Esophagus mucosa (tissue), 1 donor: ENCODE results near the gene CWC22. TPM values are rescaled to one million over a fixed set of nuclear protein-coding genes. Genes with fewer than 3 reads are reported as not detected.
"Not testable (repeated sequence)": the region's sequence is repeated elsewhere in the genome, so short reads cannot be mapped to it uniquely, and the experiment has no call there.

Experiments used
- ATAC-seq: fragments of 200-7000 bp; cut with Tn5 transposase; one replicate; pipeline ENCODE4 v1.9.1; 2020
- total RNA-seq: library from RNA; stranded (reverse); gene quantifications from one replicate; pipeline ENCODE4 v1.2.4, GENCODE V29; 2023
- donor health status: DM: yes; HTN: yes; CAD: no.

CWC22 gene
- total RNA-seq, 1 donor from 2014 or later = 11.1 TPM

- ATAC-seq = no peak
Observed at GRCh38 chr2:180003073-180003472, 4.0 kb downstream of the CWC22 start.

GRCh38 chr2:180002198-180002770 lies 4.8 kb downstream of the CWC22 start:
- no peak for ATAC-seq

DNA sequence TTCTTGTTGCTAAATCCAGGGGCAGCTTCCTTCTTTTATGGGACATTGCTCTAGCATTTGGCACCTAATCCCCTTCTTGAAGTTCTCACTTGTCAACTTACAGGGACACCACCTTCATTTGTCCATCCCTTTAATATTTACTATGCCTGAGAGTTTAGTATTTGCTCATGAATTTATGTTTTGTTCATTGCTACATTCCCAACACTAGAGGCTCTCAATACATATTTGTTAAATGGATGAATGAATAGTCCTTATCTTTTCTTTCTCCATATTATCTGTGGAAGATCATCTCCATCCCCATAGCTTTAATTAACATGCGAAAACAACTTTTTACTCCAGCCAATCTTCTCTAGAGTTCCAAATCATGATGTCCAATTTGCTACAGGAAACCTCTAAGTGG lies 5.4 kb downstream of the CWC22 start:
- ATAC-seq = no peak

GRCh38 chr2:180000434-180000833 lies 6.7 kb downstream of the CWC22 start:
- no peak for ATAC-seq

DNA sequence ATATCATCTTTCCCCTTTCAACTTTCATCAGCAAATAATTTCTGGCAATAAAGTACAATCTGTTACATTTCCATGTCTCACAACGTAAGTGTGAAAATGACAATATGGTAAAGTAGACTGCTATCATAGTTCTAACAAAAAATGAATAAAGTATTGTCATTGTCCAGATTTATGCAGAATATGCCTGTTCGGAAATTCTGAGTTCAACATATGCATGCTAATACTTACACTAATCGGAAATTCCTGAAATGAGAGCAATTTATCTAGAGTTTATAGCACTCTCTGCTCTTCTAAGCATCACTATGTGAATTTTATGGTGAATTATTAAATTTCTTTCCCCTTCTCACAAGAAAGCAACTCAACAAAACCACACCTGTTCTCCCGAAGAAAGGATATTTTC lies 8.1 kb downstream of the CWC22 start:
- ATAC-seq = no peak

DNA sequence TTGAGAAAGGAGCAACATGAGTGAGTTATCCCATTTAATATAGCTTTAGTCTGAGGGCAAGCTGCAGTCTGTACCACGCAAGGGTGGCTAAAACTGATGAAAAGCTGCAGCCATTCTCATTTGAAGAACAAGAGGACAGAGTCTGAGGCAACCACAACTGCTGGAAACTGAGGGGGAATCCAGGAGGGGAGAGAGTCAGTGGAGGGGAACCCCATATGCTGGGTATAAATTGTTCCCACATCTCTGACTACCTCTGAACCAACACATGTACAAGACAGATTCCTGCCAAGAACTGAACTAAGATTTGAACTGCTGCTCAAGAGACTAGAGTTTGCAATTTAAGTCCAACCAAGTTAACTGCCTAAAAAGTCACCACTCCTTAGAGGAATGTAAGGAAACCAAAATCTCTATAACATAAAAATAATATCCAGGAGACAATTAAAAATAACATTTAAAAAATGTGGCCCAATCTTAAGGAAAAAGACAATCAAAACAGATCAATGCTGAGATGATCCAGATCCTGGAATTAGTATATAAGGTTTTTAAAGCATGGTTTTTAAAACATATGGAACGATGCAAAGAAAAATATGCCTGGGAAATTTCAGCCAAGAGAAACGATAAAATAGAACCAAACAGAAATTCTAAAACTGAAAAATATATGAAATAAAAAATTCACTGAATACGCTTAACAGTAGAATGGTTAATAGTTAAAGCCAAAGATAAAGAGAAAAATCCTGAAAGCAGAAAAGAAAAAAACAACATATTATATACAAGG lies 11.2 kb downstream of the CWC22 start:
- ATAC-seq = no peak

GRCh38 chr2:179991344-179991743 lies 15.8 kb downstream of the CWC22 start:
- no peak for ATAC-seq

- ATAC-seq = no peak
Observed at GRCh38 chr2:179990676-179991317, 16.3 kb downstream of the CWC22 start.

DNA sequence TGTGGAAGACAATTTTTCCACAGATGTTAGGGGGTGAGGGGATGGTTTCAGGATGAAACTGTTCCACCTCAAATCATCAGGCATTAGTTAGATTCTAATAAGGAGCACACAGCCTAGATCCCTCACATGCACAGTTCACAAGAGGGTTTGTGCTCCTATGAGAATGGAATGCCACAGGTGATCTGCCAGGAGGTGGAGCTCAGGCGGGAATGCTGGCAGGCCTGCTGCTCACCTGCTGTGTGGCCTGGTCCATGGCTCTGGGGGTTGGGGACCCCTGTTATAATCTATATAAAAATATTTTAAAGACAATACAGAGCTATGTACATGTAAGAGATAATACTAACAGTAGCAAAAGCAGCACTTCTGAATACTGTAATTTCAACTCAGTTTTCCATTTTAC lies 19.2 kb downstream of the CWC22 start:
- no peak for ATAC-seq

DNA sequence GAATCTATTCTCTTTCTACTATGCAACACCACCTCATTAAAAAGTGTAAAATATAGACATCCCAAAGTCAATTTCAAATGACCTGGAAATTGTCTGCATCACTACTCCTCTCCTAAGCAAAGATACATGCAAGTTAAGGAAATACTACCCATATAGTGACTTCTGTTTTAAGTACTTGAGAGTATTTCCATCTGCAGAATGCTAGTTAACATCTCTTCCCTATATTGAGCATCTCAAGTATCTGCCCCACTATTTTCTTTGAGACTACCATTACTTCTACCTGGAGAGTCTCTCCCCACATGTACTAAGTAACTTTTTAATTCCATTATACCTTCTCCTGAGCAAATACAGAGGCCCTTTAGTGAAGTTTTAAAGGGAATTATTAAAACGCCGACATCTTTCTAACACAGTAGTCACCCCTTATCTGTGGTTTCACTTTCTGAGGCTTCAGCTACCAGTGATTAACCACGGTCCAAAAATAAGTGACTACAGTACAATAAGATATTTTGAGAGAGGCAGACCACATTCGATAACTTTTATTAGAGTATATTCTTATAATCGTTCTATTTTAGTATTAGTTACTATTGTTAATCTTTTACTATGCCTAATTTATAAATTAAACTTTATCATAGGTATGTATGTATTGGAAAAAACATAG lies 21.8 kb downstream of the CWC22 start:
- no peak for ATAC-seq

DNA sequence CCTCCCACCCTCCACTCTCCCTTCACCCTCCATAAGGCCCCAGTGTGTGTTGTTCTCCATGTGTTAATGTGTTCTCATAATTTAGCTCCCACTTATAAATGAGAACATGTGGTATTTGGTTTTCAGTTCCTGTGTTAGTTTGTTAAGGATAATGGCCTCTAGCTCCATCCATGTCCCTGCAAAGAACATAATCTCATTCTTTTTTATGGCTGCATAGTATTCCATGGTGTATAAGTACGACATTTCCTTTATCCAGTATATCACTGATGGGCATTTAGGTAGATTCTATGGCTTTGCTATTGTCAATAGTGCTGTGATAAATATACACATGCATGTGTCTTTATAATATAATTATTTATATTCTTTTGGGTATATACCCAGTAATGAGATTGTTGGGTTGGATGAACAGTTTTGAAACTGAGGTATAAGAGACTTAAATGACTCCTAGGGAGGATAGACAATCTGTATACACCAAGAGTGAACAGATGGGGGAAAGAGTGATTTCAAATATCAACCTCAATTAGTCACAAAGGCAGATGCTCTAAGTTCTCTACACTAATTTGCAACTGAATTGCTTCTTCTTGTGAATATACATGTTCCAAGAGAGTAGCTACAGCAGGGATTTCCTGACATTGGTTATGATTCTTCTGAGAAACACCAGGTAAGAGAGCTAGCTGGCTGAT lies 23.7 kb downstream of the CWC22 start:
- no peak for ATAC-seq

DNA sequence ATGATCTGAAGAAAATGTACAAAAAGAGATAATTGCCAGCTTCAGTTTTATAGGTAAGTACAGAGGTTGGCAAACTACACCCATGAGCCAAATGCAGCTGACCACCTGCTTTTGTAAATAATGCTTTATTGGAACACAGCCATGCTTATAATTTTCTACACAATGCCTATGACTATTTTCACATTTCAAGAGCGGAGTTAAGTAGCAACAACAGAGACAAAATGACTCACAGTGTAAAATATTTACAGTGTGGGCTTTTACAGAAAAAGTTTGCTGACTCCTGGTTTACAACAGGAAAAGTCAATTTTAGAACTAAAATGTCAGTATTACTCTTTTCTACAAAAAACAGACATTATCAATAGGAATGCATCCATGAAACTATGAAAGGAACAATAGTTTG lies 26.0 kb downstream of the CWC22 start:
- ATAC-seq = no peak

GRCh38 chr2:179974761-179975160 lies 32.3 kb downstream of the CWC22 start:
- ATAC-seq = no peak

GRCh38 chr2:179966778-179967394 lies 40.2 kb downstream of the CWC22 start:
- ATAC-seq = no peak

DNA sequence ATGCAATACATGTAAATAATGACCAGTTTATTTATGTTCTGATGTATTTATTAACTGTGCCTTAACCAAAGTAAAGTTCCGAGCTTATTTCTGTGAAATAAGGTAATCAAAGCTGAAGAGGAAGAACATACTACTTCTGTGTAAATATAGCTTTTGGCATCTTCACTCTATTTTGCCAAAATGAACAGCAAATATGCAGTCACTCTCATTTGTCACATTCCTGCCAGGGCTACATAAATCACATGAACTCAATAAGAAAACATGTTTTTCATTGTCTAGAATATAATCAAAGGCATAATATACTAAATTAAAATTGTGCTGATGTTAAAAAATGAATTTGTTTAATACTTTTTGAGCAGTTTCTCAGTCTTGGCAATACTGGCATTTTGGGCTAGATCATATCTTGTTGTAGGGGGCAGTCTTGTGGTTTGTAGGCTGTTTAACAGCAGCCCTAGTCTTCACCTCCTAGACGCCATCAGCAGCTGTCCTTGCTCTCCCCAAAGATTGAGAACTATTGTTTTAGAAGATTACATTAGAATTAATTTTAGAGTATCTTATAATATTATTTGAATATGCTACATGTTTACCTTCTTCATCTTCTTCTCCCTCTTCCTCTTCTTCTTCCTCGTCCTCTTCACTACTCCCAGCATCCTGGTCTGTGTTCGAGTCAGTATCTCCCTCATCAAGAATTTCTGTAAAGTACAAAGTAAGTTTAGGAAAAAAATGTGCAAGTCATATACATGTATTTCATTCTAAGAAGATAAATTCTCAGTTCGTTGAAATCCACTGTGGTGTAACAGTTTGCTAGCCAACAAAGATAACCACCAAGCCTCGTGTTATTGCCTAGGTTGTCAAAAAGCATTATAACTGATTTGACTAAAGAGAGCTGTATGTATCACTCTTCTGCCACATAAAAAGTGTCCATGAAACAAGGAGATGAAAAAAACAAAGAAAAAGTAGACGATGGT lies 41.5 kb downstream of the CWC22 start:
- no peak for ATAC-seq

- no peak for ATAC-seq
Observed at GRCh38 chr2:179963626-179964025, 43.5 kb downstream of the CWC22 start.

DNA sequence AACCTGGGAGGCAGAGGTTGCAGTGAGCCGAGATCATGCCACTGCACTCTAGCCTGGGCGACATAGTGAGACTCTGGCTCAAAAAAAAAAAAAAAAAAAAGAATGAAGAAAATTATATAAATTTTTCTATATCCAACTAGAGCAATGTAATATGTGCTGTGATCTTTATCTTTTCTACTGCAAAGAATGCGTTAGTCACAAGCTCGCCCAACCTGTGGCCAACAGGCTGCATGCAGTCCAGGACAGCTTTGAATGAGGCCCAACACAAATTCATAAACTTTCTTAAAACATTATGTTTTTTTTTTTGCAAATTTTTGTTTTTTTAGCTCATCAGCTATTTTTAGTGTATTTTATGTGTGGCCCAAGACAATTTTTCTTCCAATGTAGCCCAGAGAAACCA lies 48.8 kb downstream of the CWC22 start:
- not testable (repeated sequence) for ATAC-seq

DNA sequence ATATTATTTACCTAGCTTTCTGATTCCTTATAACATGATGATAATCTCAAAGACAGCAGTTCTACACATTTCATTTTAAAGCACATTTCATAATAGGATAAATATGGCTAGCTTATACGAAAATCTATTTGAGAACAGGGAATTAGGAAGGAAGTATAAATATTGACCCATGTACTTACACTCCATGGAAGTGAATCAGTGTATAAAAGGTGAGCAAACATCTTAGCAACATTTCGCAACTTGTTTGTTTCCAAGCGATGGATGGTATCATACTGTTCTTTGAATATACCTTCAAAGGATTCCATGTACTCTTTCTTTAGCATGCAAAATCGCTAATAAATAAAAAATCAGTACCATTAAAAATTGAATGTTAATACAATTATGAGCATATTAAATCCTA lies 53.1 kb downstream of the CWC22 start:
- ATAC-seq = no peak

DNA sequence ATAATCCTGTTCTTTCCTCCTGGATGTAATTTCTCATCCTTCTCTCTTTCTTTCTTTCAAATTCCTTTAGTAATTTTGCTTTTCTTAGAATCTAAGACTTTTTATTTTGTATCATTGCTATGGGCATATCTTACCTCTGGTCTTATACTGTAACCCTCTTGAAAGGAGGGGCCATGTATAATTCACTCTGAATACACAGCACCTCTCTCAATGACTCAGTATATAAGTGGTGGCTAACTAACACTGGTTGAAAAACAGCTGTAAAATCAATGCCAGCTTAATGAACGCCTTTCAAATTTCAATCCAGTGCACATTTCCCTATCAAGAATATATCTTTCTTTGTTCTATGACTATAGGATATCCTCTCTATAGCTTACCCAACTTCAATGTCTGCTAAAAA lies 53.7 kb downstream of the CWC22 start:
- ATAC-seq = no peak

- ATAC-seq = no peak
Observed at GRCh38 chr2:179952658-179953057, 54.4 kb downstream of the CWC22 start.

GRCh38 chr2:179951680-179952079 lies 55.4 kb downstream of the CWC22 start:
- no peak for ATAC-seq
